ENCODE measurements around the gene SLX4IP. TPM values are rescaled to one million over a fixed set of nuclear protein-coding genes. Genes with fewer than 3 reads are reported as not detected.

Gene SLX4IP
- total RNA-seq, 1 donor = 4.0 TPM

DNA sequence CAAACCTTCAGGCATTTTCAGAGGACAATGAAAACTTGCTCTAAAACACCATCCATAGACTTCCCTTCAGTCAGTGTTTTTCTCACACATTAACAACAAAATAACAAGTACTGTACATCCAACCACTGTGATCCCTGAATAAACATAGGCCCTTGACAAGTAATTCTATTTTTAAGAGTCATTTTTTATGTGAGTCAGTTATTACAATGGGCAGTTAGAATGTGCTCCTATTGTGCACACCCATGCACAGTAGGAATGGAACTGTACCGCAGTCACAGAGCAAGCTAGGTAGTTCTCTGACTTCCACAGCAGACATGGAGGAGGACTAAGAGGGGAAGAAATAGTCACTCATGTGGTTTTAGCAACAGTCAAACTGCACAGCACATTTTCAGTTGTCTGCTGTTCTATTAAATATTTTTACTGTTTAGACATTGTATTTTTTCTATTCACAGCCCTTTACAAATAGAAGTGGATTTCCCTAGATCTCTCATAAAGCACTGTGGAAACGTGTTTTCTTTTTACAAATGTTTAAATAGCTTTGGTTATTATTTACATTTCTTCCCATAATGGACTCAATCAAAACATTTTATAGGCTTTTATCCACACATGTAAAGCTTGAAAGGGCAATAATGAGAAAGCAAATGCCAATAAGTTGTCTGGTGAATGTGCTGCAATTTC lies 138.3 kb downstream of the SLX4IP start:
- Histone ChIP-seq H3K9me3 (ENCODE audit: low read depth, low read length) (no peaks in the 10 kb centered on the region), H3K36me3 (ENCODE audit: insufficient read depth, low read length) (no peaks in the 10 kb centered on the region), H3K4me1 (ENCODE audit: insufficient read depth, low read length) (peaks cover 18% of the 10 kb centered on the region), H3K27me3 (ENCODE audit: insufficient read depth, low read length) (no peaks in the 10 kb centered on the region), H4K20me1 (ENCODE audit: insufficient read depth, low read length) (no peaks in the 10 kb centered on the region), H2AFZ (ENCODE audit: low read length) (no peak overlapping the region), H3K79me2 (ENCODE audit: insufficient read depth, low read length) (no peaks in the 10 kb centered on the region), H3K27ac (ENCODE audit: low read depth, low read length) (peak overlapping the region; percentile 14), H3K4me3 (ENCODE audit: insufficient read depth, low read length) (no peak overlapping the region), H3K4me2 (ENCODE audit: insufficient read depth, low read length) (no peak overlapping the region)
- TF ChIP-seq, protein P1, sequence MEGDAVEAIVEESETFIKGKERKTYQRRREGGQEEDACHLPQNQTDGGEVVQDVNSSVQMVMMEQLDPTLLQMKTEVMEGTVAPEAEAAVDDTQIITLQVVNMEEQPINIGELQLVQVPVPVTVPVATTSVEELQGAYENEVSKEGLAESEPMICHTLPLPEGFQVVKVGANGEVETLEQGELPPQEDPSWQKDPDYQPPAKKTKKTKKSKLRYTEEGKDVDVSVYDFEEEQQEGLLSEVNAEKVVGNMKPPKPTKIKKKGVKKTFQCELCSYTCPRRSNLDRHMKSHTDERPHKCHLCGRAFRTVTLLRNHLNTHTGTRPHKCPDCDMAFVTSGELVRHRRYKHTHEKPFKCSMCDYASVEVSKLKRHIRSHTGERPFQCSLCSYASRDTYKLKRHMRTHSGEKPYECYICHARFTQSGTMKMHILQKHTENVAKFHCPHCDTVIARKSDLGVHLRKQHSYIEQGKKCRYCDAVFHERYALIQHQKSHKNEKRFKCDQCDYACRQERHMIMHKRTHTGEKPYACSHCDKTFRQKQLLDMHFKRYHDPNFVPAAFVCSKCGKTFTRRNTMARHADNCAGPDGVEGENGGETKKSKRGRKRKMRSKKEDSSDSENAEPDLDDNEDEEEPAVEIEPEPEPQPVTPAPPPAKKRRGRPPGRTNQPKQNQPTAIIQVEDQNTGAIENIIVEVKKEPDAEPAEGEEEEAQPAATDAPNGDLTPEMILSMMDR (IDR thresholded peaks at IDR 0.05; ENCODE audit: extremely low read depth, low read depth, low read length) = no peak
- DNase-seq (ENCODE audit: insufficient read length, low spot score, missing footprints) = no peak

DNA sequence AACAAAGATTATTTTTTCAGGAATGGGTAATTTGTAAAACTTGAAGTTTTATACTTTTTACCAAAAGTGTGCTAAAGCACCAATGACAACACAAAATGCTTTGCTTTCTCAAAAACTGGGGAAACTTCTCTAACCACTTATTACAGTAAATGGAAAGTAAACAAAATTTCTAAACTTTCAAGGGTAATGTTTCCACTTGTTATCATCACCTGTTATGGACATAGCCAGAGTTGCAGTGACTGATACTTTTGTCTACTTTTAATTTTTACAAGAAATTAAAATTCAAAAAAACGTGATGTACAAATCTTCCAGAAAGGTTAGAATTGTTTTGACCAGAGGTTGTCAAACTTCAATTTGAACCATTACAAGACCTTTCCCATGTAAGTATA lies 138.8 kb downstream of the SLX4IP start:
- TF ChIP-seq, protein P1 (IDR thresholded peaks at IDR 0.05; ENCODE audit: extremely low read depth, low read depth, low read length) = no peak
- no peak overlapping the region for H3K4me2 ChIP-seq (ENCODE audit: insufficient read depth, low read length)
- DNase-seq (ENCODE audit: insufficient read length, low spot score, missing footprints) = no peak
- H3K9me3 ChIP-seq (ENCODE audit: low read depth, low read length) = no peaks in the 10 kb centered on the region
- no peaks in the 10 kb centered on the region for H3K27me3 ChIP-seq (ENCODE audit: insufficient read depth, low read length)
- no peaks in the 10 kb centered on the region for H3K79me2 ChIP-seq (ENCODE audit: insufficient read depth, low read length)
- H4K20me1 ChIP-seq (ENCODE audit: insufficient read depth, low read length) = no peaks in the 10 kb centered on the region
- no peak overlapping the region for H3K4me3 ChIP-seq (ENCODE audit: insufficient read depth, low read length)
- H3K4me1 ChIP-seq (ENCODE audit: insufficient read depth, low read length) = peaks cover 24% of the 10 kb centered on the region
- H2AFZ ChIP-seq (ENCODE audit: low read length) = no peak overlapping the region
- no peak overlapping the region for H3K27ac ChIP-seq (ENCODE audit: low read depth, low read length)
- no peaks in the 10 kb centered on the region for H3K36me3 ChIP-seq (ENCODE audit: insufficient read depth, low read length)

DNA sequence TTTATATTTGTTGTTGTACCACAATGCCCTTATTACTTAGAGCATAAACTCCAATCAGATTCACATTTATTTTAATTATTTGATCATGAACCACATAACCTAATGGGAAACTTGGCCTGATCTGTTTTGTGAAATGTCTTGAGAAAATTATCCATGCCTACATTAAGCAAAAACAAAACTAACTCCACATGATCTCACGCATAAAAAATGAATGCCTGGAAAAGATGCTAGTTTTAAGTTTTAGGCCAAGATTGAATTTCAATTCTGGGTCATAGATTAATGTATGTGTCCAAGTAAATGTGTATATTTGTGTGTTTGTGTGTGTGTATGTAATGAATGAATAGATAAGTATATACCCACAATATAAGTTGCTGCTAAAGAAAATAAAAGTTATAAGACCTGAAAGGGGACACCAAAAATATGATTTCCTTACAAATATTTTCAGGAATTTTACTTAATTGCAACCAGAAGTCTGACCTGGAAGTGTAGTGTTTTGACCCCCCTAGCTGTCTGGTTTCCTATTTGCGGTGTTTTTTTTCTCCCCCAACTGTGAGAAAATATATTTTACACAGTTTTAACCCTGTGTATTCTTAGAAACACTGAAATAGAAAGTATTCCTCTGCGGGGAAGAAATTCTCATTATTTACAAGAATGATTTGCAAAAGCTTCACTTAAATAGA lies 141.4 kb downstream of the SLX4IP start:
- H3K4me2 ChIP-seq (ENCODE audit: insufficient read depth, low read length) = no peak overlapping the region
- no peaks in the 10 kb centered on the region for H3K36me3 ChIP-seq (ENCODE audit: insufficient read depth, low read length)
- peak overlapping the region; percentile 39 for H3K27ac ChIP-seq (ENCODE audit: low read depth, low read length)
- H3K4me3 ChIP-seq (ENCODE audit: insufficient read depth, low read length) = no peak overlapping the region
- peaks cover 37% of the 10 kb centered on the region for H3K4me1 ChIP-seq (ENCODE audit: insufficient read depth, low read length)
- no peak overlapping the region for H2AFZ ChIP-seq (ENCODE audit: low read length)
- no peaks in the 10 kb centered on the region for H3K9me3 ChIP-seq (ENCODE audit: low read depth, low read length)
- no peaks in the 10 kb centered on the region for H4K20me1 ChIP-seq (ENCODE audit: insufficient read depth, low read length)
- no peaks in the 10 kb centered on the region for H3K27me3 ChIP-seq (ENCODE audit: insufficient read depth, low read length)
- no peak for DNase-seq (ENCODE audit: insufficient read length, low spot score, missing footprints)
- H3K79me2 ChIP-seq (ENCODE audit: insufficient read depth, low read length) = no peaks in the 10 kb centered on the region
- TF ChIP-seq, protein P1 (IDR thresholded peaks at IDR 0.05; ENCODE audit: extremely low read depth, low read depth, low read length) = no peak

DNA sequence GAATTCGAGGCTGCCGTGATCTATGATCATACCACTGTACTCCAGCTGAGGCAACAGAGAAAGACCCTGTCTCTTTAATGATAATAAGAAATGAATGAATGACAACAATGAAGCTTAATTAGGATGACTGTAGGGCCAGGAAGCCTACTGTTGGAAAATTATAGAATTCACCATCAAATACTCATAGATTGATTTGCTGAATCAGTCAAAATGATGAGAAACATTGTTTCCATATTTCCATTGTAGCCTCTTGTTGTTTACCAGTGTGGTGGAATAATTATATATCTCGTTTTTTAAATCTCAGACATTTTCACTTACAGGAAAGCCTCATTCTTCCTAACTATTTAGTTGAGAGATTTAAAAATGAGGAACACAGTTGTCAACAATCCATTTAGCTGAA lies 142.5 kb downstream of the SLX4IP start:
- Histone ChIP-seq H3K4me3 (ENCODE audit: insufficient read depth, low read length) (no peak overlapping the region), H3K79me2 (ENCODE audit: insufficient read depth, low read length) (no peaks in the 10 kb centered on the region), H3K27ac (ENCODE audit: low read depth, low read length) (no peak overlapping the region), H3K9me3 (ENCODE audit: low read depth, low read length) (no peaks in the 10 kb centered on the region), H4K20me1 (ENCODE audit: insufficient read depth, low read length) (no peaks in the 10 kb centered on the region), H2AFZ (ENCODE audit: low read length) (no peak overlapping the region), H3K36me3 (ENCODE audit: insufficient read depth, low read length) (no peaks in the 10 kb centered on the region), H3K4me2 (ENCODE audit: insufficient read depth, low read length) (no peak overlapping the region), H3K27me3 (ENCODE audit: insufficient read depth, low read length) (no peaks in the 10 kb centered on the region), H3K4me1 (ENCODE audit: insufficient read depth, low read length) (peaks cover 45% of the 10 kb centered on the region)
- no peak for DNase-seq (ENCODE audit: insufficient read length, low spot score, missing footprints)
- TF ChIP-seq, protein P1 (IDR thresholded peaks at IDR 0.05; ENCODE audit: extremely low read depth, low read depth, low read length) = no peak
